HepG2 (cell line): ENCODE data around the gene C14orf119. TPM values are rescaled to one million over a fixed set of nuclear protein-coding genes. Genes with fewer than 3 reads are reported as not detected.
A peak's percentile ranks its signal among the peaks of the same experiment; 100 is the strongest.

Experiments used
- ATAC-seq: fragments of 200-7000 bp; cut with Tn5 transposase; 3 replicates; pipeline ENCODE4 v1.9.1; 2020; ENCODE audit warnings: mild to moderate bottlenecking, moderate library complexity
- BruUV-seq: library from RNA; stranded (reverse); fragments of 400-500 nt; replicated peaks from 2 replicates; lab custom pipeline; 2021; lab: Mats Ljungman, UMichigan
- CTCF ChIA-PET: fragments of 300-600 bp; formaldehyde crosslinking; extraction: SDS; loops from one replicate; lab custom pipeline; 2021; ENCODE audit warnings: low total read pairs, inconsistent platforms, low intra/inter-chr PET ratio; lab: Yijun Ruan, JAX
- POLR2A ChIA-PET: fragments of 350-600 bp; sonication (Branson Sonifier 250); formaldehyde crosslinking; loops from one replicate; lab custom pipeline; 2020; ENCODE audit warnings: antibody characterized with exemption, inconsistent platforms; lab: Yijun Ruan, JAX
- DNase-seq: peaks from one replicate; pipeline ENCODE4 v3.0.0-alpha.2; 2015; ENCODE audit warnings: low spot score
- FAIRE-seq: peaks from 3 replicates; lab custom pipeline; 2011; peaks lifted over from hg19 to GRCh38; lab: Jason Lieb, UNC
- H2AFZ ChIP-seq: one replicate; pipeline ENCODE4 v1.6.1; 2011; ENCODE audit warnings: low read length, inconsistent platforms
- H3K27ac ChIP-seq: fragments of 300-600 bp; 3 replicates; pipeline ENCODE4 v1.8.0; 2011; ENCODE audit warnings: mixed run types, mild to moderate bottlenecking, mixed read lengths, low read length, inconsistent platforms; ENCODE audit not compliant: insufficient read depth; ENCODE audit errors: extremely low read length
- H3K27me3 ChIP-seq, 2 experiments: fragments of 200-600 bp in 1 of 2; 2 replicates in 1 of 2; 3 replicates in 1 of 2; pipeline versions ENCODE4 v1.6.0 to v1.8.0; 2011; ENCODE audit warnings: low read length in 2 of 2, mild to moderate bottlenecking in 2 of 2, moderate library complexity in 2 of 2, inconsistent platforms in 1 of 2; ENCODE audit not compliant: insufficient read depth in 2 of 2, control insufficient read depth in 1 of 2
- H3K36me3 ChIP-seq, 2 experiments: fragments of 200-600 bp in 1 of 2; replicated peaks in 1 of 2; 2 replicates in 1 of 2; 3 replicates in 1 of 2; pipeline versions ENCODE4 v1.5.1 to v1.8.0; 2011; ENCODE audit warnings: low read length in 2 of 2, inconsistent platforms in 1 of 2; ENCODE audit not compliant: insufficient read depth in 2 of 2, control insufficient read depth in 1 of 2
- H3K4me1 ChIP-seq: 2 replicates; pipeline ENCODE4 v1.5.1; 2012; ENCODE audit warnings: low read length, inconsistent platforms; ENCODE audit not compliant: insufficient read depth
- H3K4me2 ChIP-seq: 2 replicates; pipeline ENCODE4 v1.6.0; 2011; ENCODE audit warnings: low read depth, low read length, inconsistent platforms
- H3K4me3 ChIP-seq, 3 experiments: fragments of 200-600 bp in 1 of 3; sonication (generic), shearing (Covaris generic) in 1 of 3; replicated peaks in 1 of 3; 2 replicates each; pipeline ENCODE4 v1.5.1; 2011 to 2016; ENCODE audit warnings: low read length in 3 of 3, inconsistent platforms in 2 of 3, low read depth in 2 of 3, mild to moderate bottlenecking in 2 of 3, control low read depth in 1 of 3, mixed read lengths in 1 of 3; ENCODE audit not compliant: insufficient read depth in 1 of 3
- H3K79me2 ChIP-seq: one replicate; pipeline ENCODE4 v1.6.1; 2011; ENCODE audit warnings: low read length, inconsistent platforms; ENCODE audit not compliant: insufficient read depth
- H3K9ac ChIP-seq: 2 replicates; pipeline ENCODE4 v1.6.0; 2011; ENCODE audit warnings: mild to moderate bottlenecking, low read depth, low read length, inconsistent platforms; ENCODE audit not compliant: insufficient read depth
- H3K9me3 ChIP-seq: 2 replicates; pipeline ENCODE4 v1.5.1; 2012; ENCODE audit warnings: mild to moderate bottlenecking, low read length
- H4K20me1 ChIP-seq: 2 replicates; pipeline ENCODE4 v1.6.0; 2011; ENCODE audit warnings: inconsistent platforms, mild to moderate bottlenecking, low read length, moderate library complexity; ENCODE audit not compliant: insufficient read depth
- CEBPB ChIP-seq: IDR thresholded peaks from 2 replicates; pipeline ENCODE4 v1.6.1; 2011; ENCODE audit warnings: low read depth, low read length, improper control_type of control experiment, borderline replicate concordance
- HNRNPK ChIP-seq: fragments of 200-400 bp; formaldehyde crosslinking; IDR thresholded peaks from 2 replicates; pipeline ENCODE4 v1.6.1; 2018; ENCODE audit warnings: low read length, low read depth, moderate library complexity, mild to moderate bottlenecking; ENCODE audit not compliant: poor library complexity, severe bottlenecking
- KDM2A ChIP-seq: sonication (generic); formaldehyde crosslinking; IDR thresholded peaks from 2 replicates; pipeline ENCODE4 v1.4.0; 2020; ENCODE audit warnings: low read depth, missing genetic modification reagents, borderline replicate concordance
- MED8 ChIP-seq: sonication (generic); formaldehyde crosslinking; IDR thresholded peaks from 2 replicates; pipeline ENCODE4 v1.8.1; 2023; ENCODE audit warnings: mild to moderate bottlenecking, missing genetic modification reagents; ENCODE audit not compliant: insufficient replicate concordance
- POLR2A ChIP-seq, 2 experiments: IDR thresholded peaks; 2 replicates each; pipeline ENCODE4 v1.6.1; 2011; ENCODE audit warnings: low read depth in 2 of 2, low read length in 2 of 2, mild to moderate bottlenecking in 1 of 2, moderate library complexity in 1 of 2; ENCODE audit not compliant: insufficient read depth in 1 of 2
- XBP1 ChIP-seq: sonication (generic); formaldehyde crosslinking; IDR thresholded peaks from 2 replicates; pipeline ENCODE4 v1.5.0; 2020; ENCODE audit warnings: missing genetic modification reagents
- ZBTB10 ChIP-seq: sonication (generic); formaldehyde crosslinking; IDR thresholded peaks from 2 replicates; pipeline ENCODE4 v1.4.0; 2020; ENCODE audit warnings: missing genetic modification reagents, borderline replicate concordance
- ZBTB21 ChIP-seq: sonication (generic); formaldehyde crosslinking; IDR thresholded peaks from 2 replicates; pipeline ENCODE4 v1.4.0; 2020; ENCODE audit warnings: missing genetic modification reagents
- ZNF292 ChIP-seq: sonication (generic); formaldehyde crosslinking; IDR thresholded peaks from 2 replicates; pipeline ENCODE4 v1.8.1; 2022; ENCODE audit warnings: mild to moderate bottlenecking, low read depth, missing genetic modification reagents, borderline replicate concordance
- ZNF441 ChIP-seq: sonication (generic); formaldehyde crosslinking; IDR thresholded peaks from 2 replicates; pipeline ENCODE4 v1.7.0; 2021; ENCODE audit warnings: missing genetic modification reagents, borderline replicate concordance
- ZNF598 ChIP-seq: sonication (generic); formaldehyde crosslinking; IDR thresholded peaks from 2 replicates; pipeline ENCODE4 v1.5.1; 2020; ENCODE audit warnings: mild to moderate bottlenecking, missing genetic modification reagents, borderline replicate concordance
- ZNF687 ChIP-seq: sonication (generic); formaldehyde crosslinking; IDR thresholded peaks from 2 replicates; pipeline ENCODE4 v1.5.1; 2020; ENCODE audit warnings: mild to moderate bottlenecking, missing genetic modification reagents, moderate library complexity
- ZNF83 ChIP-seq: sonication (generic); formaldehyde crosslinking; IDR thresholded peaks from 2 replicates; pipeline ENCODE4 v1.4.0; 2020; ENCODE audit warnings: missing genetic modification reagents, mild to moderate bottlenecking, borderline replicate concordance
- ZNF879 ChIP-seq: sonication (generic); formaldehyde crosslinking; IDR thresholded peaks from 2 replicates; pipeline ENCODE4 v1.8.1; 2023; ENCODE audit warnings: missing genetic modification reagents
- ZNF891 ChIP-seq: sonication (generic); formaldehyde crosslinking; IDR thresholded peaks from 2 replicates; pipeline ENCODE4 v1.5.0; 2020; ENCODE audit warnings: mild to moderate bottlenecking, missing genetic modification reagents
- WGBS: methylation state at CpG from one replicate; pipeline ENCODE4 v1.1.6; 2017; ENCODE audit warnings: low lambda C conversion rate; 5-methylcytosine and 5-hydroxymethylcytosine counted together
- in situ Hi-C: cut with HindIII; loops from 2 replicates; pipeline ENCODE4 v1.10.0; 2017; ENCODE audit warnings: low pct_unique_long_range_greater_than_20kb; ENCODE audit not compliant: extremely low pct_ligation_motif_present
- intact Hi-C: fragments of 100-400 bp; cut with micrococcal nuclease; formaldehyde crosslinking; loops from one replicate; pipeline ENCODE4 v1.10.0; 2022; ENCODE audit not compliant: unreplicated experiment
- polyA plus RNA-seq, 8 experiments: library from polyadenylated mRNA; depleted of rRNA in 3 of 8; stranded (reverse) in 7 of 8; unstranded in 1 of 8; fragments of >200 nt; fragmentation: Illumina TruSeq in 4 of 8; extraction: Trizol in 4 of 8; gene quantifications; 2 replicates each; pipeline versions ENCODE4 v1.2.1 to v1.2.3, GENCODE V29; 2011 to 2016; ENCODE audit warnings: low read depth in 4 of 8, missing spikeins in 1 of 8, mixed read lengths in 1 of 8; ENCODE audit not compliant: insufficient read depth in 1 of 8
- total RNA-seq, 5 experiments: library from RNA; depleted of rRNA; stranded (reverse); fragments of >200 nt; fragmentation: Illumina TruSeq; extraction: Trizol; gene quantifications; 2 replicates each; pipeline ENCODE4 v1.2.3, GENCODE V29; 2016; ENCODE audit warnings: low read depth in 1 of 5

C14orf119 gene
- total and polyA plus RNA-seq, 2 of the 13 experiments (the other 11 are each of a cell fraction or from before 2014, with no cell fraction given), result 117 to 206 TPM

GRCh38 chr14:23058654-23059504, 36.4 kb upstream of the C14orf119 start:
- intact Hi-C loops, result loop anchor here (1.0 kb wide), 5 partner anchors 52 to 502 kb away; no protein-coding TSS in a partner anchor
- Histone ChIP-seq H3K4me2 (no peak overlapping the region), H3K9me3 (no peaks in the 10 kb centered on the region), H3K9ac (no peak overlapping the region), H4K20me1 (peaks cover 13% of the 10 kb centered on the region; the same call in 1 of the 2 replicates), H3K36me3 (peaks cover 41 to 45% of the 10 kb centered on the region in 2 experiments), H3K27ac (no peak overlapping the region), H3K79me2 (no peaks in the 10 kb centered on the region), H3K27me3 (peaks cover 0 to 6% of the 10 kb centered on the region in 2 experiments; a peak in 1 of 5 replicates), H3K4me3 (no peak overlapping the region), H3K4me1 (peaks cover 29% of the 10 kb centered on the region), H2AFZ (no peak overlapping the region)
- in situ Hi-C loops, result no loop called here
- ChIA-PET CTCF (interaction anchor here (0.7 to 8.5 kb wide), 14 partner anchors 10 to 502 kb away, joined by 3 to 173 read pairs (median 4); no protein-coding TSS in a partner anchor), POLR2A (interaction anchor here (0.6 to 7.4 kb wide), 28 partner anchors 10 to 262 kb away, joined by 3 to 72 read pairs (median 6); partner anchors contain the start of genes ACIN1, AJUBA, BCL2L2 and C14orf119)
- TSS peak; percentile 83 for BruUV-seq
- no peak for FAIRE-seq
- no peak for DNase-seq
- 97% methylated on average over 32 of the region's 32 CpGs for WGBS
- ATAC-seq, result no peak
- TF ChIP-seq ZNF292 (CRISPR knock-in tag), result no peak
- 0 out of 2 replicates have a peak, but pooled peaks have one; percentile 26 for TF ChIP-seq ZNF891 (CRISPR knock-in tag)
- TF ChIP-seq KDM2A (CRISPR knock-in tag), result no peak
- no peak for TF ChIP-seq ZNF879 (CRISPR knock-in tag)
- TF ChIP-seq ZNF83 (CRISPR knock-in tag), result no peak
- TF ChIP-seq XBP1 (CRISPR knock-in tag), result no peak
- TF ChIP-seq POLR2A (IDR thresholded peaks at IDR 0.05; ENCODE audit: insufficient read depth in 1 of 2, low read depth in 2 of 2, low read length in 2 of 2), result 0 out of 4 replicates have a peak, but pooled peaks of 1 of the 2 experiments have one; percentile 34
- TF ChIP-seq ZBTB21 (CRISPR knock-in tag), result no peak
- TF ChIP-seq MED8 (CRISPR knock-in tag), result no peak
- no peak for TF ChIP-seq ZBTB10 (CRISPR knock-in tag)
- peak; percentile 53; the same call in 1 of the 2 replicates for TF ChIP-seq ZNF598 (CRISPR knock-in tag)
- TF ChIP-seq CEBPB, result no peak
- peak; percentile 38 for TF ChIP-seq ZNF687 (CRISPR knock-in tag)
- TF ChIP-seq ZNF441 (CRISPR knock-in tag), result 0 out of 2 replicates have a peak, but pooled peaks have one; percentile 20
- peak; percentile 52 for TF ChIP-seq HNRNPK
